Measurements from ENCODE around the gene TRIP10.

- no peak for TF ChIP-seq POLR2A (IDR thresholded peaks at IDR 0.05)
- TF ChIP-seq, protein P1, sequence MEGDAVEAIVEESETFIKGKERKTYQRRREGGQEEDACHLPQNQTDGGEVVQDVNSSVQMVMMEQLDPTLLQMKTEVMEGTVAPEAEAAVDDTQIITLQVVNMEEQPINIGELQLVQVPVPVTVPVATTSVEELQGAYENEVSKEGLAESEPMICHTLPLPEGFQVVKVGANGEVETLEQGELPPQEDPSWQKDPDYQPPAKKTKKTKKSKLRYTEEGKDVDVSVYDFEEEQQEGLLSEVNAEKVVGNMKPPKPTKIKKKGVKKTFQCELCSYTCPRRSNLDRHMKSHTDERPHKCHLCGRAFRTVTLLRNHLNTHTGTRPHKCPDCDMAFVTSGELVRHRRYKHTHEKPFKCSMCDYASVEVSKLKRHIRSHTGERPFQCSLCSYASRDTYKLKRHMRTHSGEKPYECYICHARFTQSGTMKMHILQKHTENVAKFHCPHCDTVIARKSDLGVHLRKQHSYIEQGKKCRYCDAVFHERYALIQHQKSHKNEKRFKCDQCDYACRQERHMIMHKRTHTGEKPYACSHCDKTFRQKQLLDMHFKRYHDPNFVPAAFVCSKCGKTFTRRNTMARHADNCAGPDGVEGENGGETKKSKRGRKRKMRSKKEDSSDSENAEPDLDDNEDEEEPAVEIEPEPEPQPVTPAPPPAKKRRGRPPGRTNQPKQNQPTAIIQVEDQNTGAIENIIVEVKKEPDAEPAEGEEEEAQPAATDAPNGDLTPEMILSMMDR (IDR thresholded peaks at IDR 0.05 in 8 of 11, conservative IDR thresholded peaks at IDR 0.05 in 3 of 11), result no peak
Observed at GRCh38 chr19:6700586-6701316, 38.7 kb upstream of the TRIP10 start.

Measured in spleen (tissue), 7 donors.